Neural cell (in vitro differentiated cells): ENCODE data around the gene ABAT. TPM values are rescaled to one million over a fixed set of nuclear protein-coding genes. Genes with fewer than 3 reads are reported as not detected.

Experiments used
- H2AFZ ChIP-seq: fragments of 200-600, 300-800 bp; sonication (generic), shearing (Covaris generic); 2 replicates; pipeline ENCODE4 v1.6.0; 2014; ENCODE audit warnings: low read depth, mild to moderate bottlenecking, antibody characterized with exemption, low read length, moderate library complexity
- H3F3A ChIP-seq: fragments of 200-600 bp; shearing (Covaris generic); 2 replicates; pipeline ENCODE4 v1.6.1; 2016; ENCODE audit warnings: mild to moderate bottlenecking, moderate library complexity, mixed read lengths, antibody characterized with exemption, low read length; ENCODE audit not compliant: insufficient read depth, poor library complexity, severe bottlenecking
- H3K27ac ChIP-seq: fragments of 200-600, 300-800 bp; sonication (generic), shearing (Covaris generic); 2 replicates; pipeline ENCODE4 v1.5.1; 2014; ENCODE audit warnings: mild to moderate bottlenecking, low read length, moderate library complexity
- H3K27me3 ChIP-seq: fragments of 300-800, 200-600 bp; sonication (generic), shearing (Covaris generic); 2 replicates; pipeline ENCODE4 v1.6.0; 2014; ENCODE audit warnings: mild to moderate bottlenecking, low read depth, low read length, moderate library complexity; ENCODE audit not compliant: insufficient read depth
- H3K36me3 ChIP-seq: fragments of 300-800, 200-600 bp; sonication (generic), shearing (Covaris generic); 2 replicates; pipeline ENCODE4 v1.5.1; 2014; ENCODE audit warnings: mild to moderate bottlenecking, antibody characterized with exemption, low read length, moderate library complexity; ENCODE audit not compliant: insufficient read depth
- H3K4me2 ChIP-seq: fragments of 300-800, 200-600 bp; sonication (generic), shearing (Covaris generic); 2 replicates; pipeline ENCODE4 v1.6.0; 2014; ENCODE audit warnings: mild to moderate bottlenecking, low read length
- H3K4me3 ChIP-seq: fragments of 300-800, 200-600 bp; sonication (generic), shearing (Covaris generic); 2 replicates; pipeline ENCODE4 v1.5.1; 2014; ENCODE audit warnings: mild to moderate bottlenecking, low read length, moderate library complexity
- H3K79me2 ChIP-seq: fragments of 200-600 bp; shearing (Covaris generic); replicated peaks from 2 replicates; pipeline ENCODE4 v1.6.0; 2014; ENCODE audit warnings: mild to moderate bottlenecking, low read length, moderate library complexity; ENCODE audit not compliant: insufficient read depth
- H3K9ac ChIP-seq: fragments of 300-800, 200-600 bp; sonication (generic), shearing (Covaris generic); 2 replicates; pipeline ENCODE4 v1.6.1; 2016; ENCODE audit warnings: mild to moderate bottlenecking, low read length, mixed read lengths
- H3K9me2 ChIP-seq: fragments of 200-600 bp; shearing (Covaris generic); 2 replicates; pipeline ENCODE4 v1.6.1; 2016; ENCODE audit warnings: mild to moderate bottlenecking, low read length, mixed read lengths; ENCODE audit not compliant: insufficient read depth
- H3K9me3 ChIP-seq: fragments of 200-600, 300-800 bp; sonication (generic), shearing (Covaris generic); 2 replicates; pipeline ENCODE4 v1.6.1; 2016; ENCODE audit warnings: mild to moderate bottlenecking, mixed run types, low read length, moderate library complexity, mixed read lengths
- H4K20me1 ChIP-seq: fragments of 200-600 bp; shearing (Covaris generic); 2 replicates; pipeline ENCODE4 v1.6.1; 2016; ENCODE audit warnings: mild to moderate bottlenecking, mixed run types; ENCODE audit not compliant: insufficient read depth
- EP300 ChIP-seq: fragments of 450-650 bp; conservative IDR thresholded peaks from 2 replicates; pipeline ENCODE4 v1.6.1; 2014; ENCODE audit warnings: antibody characterized with exemption, mild to moderate bottlenecking, moderate library complexity; ENCODE audit not compliant: poor library complexity, severe bottlenecking
- EZH2 ChIP-seq: fragments of 200-600, 300-800 bp; shearing (Covaris generic), sonication (generic); IDR thresholded peaks from 2 replicates; pipeline ENCODE4 v1.6.1; 2014; ENCODE audit warnings: antibody characterized with exemption, low read length, borderline replicate concordance, mild to moderate bottlenecking; ENCODE audit not compliant: insufficient read depth, poor library complexity, severe bottlenecking
- MXI1 ChIP-seq: fragments of 450-650 bp; conservative IDR thresholded peaks from 2 replicates; pipeline ENCODE4 v1.6.1; 2014; ENCODE audit warnings: antibody characterized with exemption, mild to moderate bottlenecking; ENCODE audit not compliant: poor library complexity, severe bottlenecking
- POLR2AphosphoS5 ChIP-seq: IDR thresholded peaks from 2 replicates; pipeline ENCODE4 v1.6.1; 2012
- RAD21 ChIP-seq: fragments of 450-650 bp; conservative IDR thresholded peaks from 2 replicates; pipeline ENCODE4 v1.6.1; 2014; ENCODE audit warnings: antibody characterized with exemption, mild to moderate bottlenecking, moderate library complexity
- SMC3 ChIP-seq: fragments of 450-650 bp; conservative IDR thresholded peaks from 2 replicates; pipeline ENCODE4 v1.6.1; 2014; ENCODE audit warnings: antibody characterized with exemption, mild to moderate bottlenecking, moderate library complexity; ENCODE audit not compliant: poor library complexity
- TAF1 ChIP-seq: IDR thresholded peaks from 2 replicates; pipeline ENCODE4 v1.6.1; 2012; ENCODE audit warnings: low read depth
- polyA plus RNA-seq: library from polyadenylated mRNA; depleted of rRNA; stranded (reverse); fragments of >200 nt; gene quantifications from 2 replicates; pipeline ENCODE4 v1.2.3, GENCODE V29; 2014
- TF ChIP-seq, protein P1 (sequence below): fragments of 450-650 bp; IDR thresholded peaks from 2 replicates; pipeline ENCODE4 v1.5.1; 2014; ENCODE audit warnings: antibody characterized with exemption, mild to moderate bottlenecking, moderate library complexity; ENCODE audit not compliant: poor library complexity, severe bottlenecking
- TF ChIP-seq, protein P2 (sequence below): IDR thresholded peaks from 2 replicates; pipeline ENCODE4 v1.6.1; 2012; ENCODE audit warnings: borderline replicate concordance

The ABAT gene
- polyA plus RNA-seq, 1 donor from 2014 or later = 125 TPM

DNA sequence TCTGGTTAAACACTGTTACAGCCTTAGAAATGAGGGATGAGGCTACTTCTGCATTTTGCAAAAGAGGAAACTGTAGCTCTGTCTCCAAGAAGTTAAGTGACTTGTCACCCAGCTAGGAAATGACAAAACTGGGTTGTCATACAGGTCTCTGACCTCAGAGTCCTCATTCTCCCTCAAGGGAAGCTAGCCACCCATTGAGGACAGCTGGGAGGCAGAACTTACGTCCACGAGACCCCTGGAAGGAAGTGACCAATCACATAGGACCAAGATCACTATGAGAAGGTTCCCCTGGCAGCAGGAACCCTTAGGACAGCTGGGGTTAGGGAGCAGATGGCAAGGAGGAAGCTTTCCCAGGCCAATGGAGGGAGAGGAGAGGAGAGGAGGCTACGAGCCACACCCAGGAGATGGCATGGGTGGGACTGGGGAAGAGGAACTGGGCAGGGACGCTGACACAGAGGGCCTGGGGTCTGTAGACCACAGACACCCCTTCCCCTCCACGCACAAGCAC is 41.7 kb upstream of the ABAT start:
- no peak overlapping the region for H3K4me3 ChIP-seq
- no peak overlapping the region for H3K27ac ChIP-seq
- no peaks in the 10 kb centered on the region for H3K79me2 ChIP-seq
- no peaks in the 10 kb centered on the region for H3K9me2 ChIP-seq
- H3K4me2 ChIP-seq = no peak overlapping the region
- no peak overlapping the region for H2AFZ ChIP-seq
- no peaks in the 10 kb centered on the region for H3K36me3 ChIP-seq
- TF ChIP-seq RAD21 (no peak), TAF1 (no peak), POLR2AphosphoS5 (no peak), SMC3 (no peak), EP300 (no peak)
- H3K9me3 ChIP-seq = no peaks in the 10 kb centered on the region
- H3F3A ChIP-seq = no peaks in the 10 kb centered on the region
- no peaks in the 10 kb centered on the region for H4K20me1 ChIP-seq
- H3K27me3 ChIP-seq = no peaks in the 10 kb centered on the region
- H3K9ac ChIP-seq = no peak overlapping the region

DNA sequence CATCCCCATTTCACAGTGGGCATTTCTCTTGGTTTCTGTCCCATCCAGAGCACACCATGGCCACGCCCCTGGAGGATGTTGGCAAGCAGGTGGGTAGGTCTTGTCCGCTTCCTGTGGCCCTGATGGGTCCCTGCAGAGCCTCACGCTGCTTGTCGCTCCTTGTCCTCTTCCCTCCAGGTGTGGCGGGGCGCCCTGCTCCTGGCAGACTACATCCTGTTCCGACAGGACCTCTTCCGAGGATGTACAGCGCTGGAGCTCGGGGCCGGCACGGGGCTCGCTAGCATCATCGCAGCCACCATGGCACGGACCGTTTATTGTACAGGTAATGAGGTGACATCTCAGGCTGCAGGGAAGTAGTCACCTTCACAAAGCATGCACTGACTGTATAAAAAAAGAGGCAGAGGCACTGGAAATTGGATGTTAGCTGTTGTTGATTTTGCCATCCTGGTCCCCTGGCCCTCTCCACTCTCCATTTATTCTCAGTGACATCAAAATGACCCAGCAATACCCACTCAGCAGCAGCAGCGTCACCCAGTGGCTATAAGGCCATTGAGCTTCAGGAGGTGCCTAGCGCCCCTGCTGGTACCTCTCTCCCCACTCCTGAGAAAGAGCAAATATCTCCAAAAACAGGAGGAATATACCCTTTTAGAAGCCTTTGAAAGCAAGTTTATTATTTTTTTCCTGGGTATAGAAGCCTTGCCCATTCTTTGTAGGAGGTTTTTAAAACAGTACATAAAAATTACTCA is 39.3 kb upstream of the ABAT start:
- TF ChIP-seq POLR2AphosphoS5 (no peak), SMC3 (peak; percentile 51), EP300 (no peak), EZH2 (no peak), RAD21 (peak; percentile 44), MXI1 (no peak), TAF1 (no peak)
- TF ChIP-seq, protein P1, sequence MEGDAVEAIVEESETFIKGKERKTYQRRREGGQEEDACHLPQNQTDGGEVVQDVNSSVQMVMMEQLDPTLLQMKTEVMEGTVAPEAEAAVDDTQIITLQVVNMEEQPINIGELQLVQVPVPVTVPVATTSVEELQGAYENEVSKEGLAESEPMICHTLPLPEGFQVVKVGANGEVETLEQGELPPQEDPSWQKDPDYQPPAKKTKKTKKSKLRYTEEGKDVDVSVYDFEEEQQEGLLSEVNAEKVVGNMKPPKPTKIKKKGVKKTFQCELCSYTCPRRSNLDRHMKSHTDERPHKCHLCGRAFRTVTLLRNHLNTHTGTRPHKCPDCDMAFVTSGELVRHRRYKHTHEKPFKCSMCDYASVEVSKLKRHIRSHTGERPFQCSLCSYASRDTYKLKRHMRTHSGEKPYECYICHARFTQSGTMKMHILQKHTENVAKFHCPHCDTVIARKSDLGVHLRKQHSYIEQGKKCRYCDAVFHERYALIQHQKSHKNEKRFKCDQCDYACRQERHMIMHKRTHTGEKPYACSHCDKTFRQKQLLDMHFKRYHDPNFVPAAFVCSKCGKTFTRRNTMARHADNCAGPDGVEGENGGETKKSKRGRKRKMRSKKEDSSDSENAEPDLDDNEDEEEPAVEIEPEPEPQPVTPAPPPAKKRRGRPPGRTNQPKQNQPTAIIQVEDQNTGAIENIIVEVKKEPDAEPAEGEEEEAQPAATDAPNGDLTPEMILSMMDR = peak; percentile 66
- TF ChIP-seq, protein P2, sequence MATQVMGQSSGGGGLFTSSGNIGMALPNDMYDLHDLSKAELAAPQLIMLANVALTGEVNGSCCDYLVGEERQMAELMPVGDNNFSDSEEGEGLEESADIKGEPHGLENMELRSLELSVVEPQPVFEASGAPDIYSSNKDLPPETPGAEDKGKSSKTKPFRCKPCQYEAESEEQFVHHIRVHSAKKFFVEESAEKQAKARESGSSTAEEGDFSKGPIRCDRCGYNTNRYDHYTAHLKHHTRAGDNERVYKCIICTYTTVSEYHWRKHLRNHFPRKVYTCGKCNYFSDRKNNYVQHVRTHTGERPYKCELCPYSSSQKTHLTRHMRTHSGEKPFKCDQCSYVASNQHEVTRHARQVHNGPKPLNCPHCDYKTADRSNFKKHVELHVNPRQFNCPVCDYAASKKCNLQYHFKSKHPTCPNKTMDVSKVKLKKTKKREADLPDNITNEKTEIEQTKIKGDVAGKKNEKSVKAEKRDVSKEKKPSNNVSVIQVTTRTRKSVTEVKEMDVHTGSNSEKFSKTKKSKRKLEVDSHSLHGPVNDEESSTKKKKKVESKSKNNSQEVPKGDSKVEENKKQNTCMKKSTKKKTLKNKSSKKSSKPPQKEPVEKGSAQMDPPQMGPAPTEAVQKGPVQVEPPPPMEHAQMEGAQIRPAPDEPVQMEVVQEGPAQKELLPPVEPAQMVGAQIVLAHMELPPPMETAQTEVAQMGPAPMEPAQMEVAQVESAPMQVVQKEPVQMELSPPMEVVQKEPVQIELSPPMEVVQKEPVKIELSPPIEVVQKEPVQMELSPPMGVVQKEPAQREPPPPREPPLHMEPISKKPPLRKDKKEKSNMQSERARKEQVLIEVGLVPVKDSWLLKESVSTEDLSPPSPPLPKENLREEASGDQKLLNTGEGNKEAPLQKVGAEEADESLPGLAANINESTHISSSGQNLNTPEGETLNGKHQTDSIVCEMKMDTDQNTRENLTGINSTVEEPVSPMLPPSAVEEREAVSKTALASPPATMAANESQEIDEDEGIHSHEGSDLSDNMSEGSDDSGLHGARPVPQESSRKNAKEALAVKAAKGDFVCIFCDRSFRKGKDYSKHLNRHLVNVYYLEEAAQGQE = no peak
- no peak overlapping the region for H2AFZ ChIP-seq
- H3K9me3 ChIP-seq = no peaks in the 10 kb centered on the region
- H3K4me2 ChIP-seq = no peak overlapping the region
- no peaks in the 10 kb centered on the region for H3K9me2 ChIP-seq
- no peaks in the 10 kb centered on the region for H3K36me3 ChIP-seq
- no peaks in the 10 kb centered on the region for H3K27me3 ChIP-seq
- no peak overlapping the region for H3K9ac ChIP-seq
- no peak overlapping the region for H3K4me3 ChIP-seq
- no peaks in the 10 kb centered on the region for H3K79me2 ChIP-seq
- H4K20me1 ChIP-seq = no peaks in the 10 kb centered on the region
- no peaks in the 10 kb centered on the region for H3F3A ChIP-seq
- no peak overlapping the region for H3K27ac ChIP-seq
